ENCODE measurements around the gene LGALS16.
"Not testable (repeated sequence)": the region's sequence is repeated elsewhere in the genome, so short reads cannot be mapped to it uniquely, and the experiment has no call there.

DNA sequence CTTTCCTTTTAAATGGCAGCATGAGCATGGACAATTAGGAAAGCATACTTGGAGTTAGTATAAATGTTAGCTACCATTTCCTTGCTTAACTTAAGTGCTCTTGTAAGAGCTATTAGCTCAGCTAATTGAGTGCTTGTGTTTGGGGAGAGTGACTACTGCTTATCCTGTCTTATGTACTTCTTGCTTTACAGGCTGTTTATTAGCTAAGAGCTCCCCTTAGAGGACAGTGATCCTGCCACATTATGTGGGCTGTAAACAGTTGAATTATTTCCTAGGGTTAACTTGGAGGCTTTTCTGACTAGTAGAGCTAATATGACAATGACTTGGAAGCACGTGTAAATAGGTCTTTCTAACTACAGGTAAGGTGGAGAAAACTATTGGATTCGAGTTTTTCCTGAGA lies 28.1 kb upstream of the LGALS16 start:
- TF ChIP-seq, protein P1, sequence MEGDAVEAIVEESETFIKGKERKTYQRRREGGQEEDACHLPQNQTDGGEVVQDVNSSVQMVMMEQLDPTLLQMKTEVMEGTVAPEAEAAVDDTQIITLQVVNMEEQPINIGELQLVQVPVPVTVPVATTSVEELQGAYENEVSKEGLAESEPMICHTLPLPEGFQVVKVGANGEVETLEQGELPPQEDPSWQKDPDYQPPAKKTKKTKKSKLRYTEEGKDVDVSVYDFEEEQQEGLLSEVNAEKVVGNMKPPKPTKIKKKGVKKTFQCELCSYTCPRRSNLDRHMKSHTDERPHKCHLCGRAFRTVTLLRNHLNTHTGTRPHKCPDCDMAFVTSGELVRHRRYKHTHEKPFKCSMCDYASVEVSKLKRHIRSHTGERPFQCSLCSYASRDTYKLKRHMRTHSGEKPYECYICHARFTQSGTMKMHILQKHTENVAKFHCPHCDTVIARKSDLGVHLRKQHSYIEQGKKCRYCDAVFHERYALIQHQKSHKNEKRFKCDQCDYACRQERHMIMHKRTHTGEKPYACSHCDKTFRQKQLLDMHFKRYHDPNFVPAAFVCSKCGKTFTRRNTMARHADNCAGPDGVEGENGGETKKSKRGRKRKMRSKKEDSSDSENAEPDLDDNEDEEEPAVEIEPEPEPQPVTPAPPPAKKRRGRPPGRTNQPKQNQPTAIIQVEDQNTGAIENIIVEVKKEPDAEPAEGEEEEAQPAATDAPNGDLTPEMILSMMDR (IDR thresholded peaks at IDR 0.05) = not testable (repeated sequence)
- not testable (repeated sequence) for TF ChIP-seq EP300 (IDR thresholded peaks at IDR 0.05)

Measured in upper lobe of left lung (tissue), 4 donors.